ENCODE data around the gene SLA2.

GRCh38 chr20:36677422-36677771, 31.4 kb upstream of the SLA2 start:
- TF ChIP-seq MAX (IDR thresholded peaks at IDR 0.05; ENCODE audit: low read depth) (no peak), MXI1 (IDR thresholded peaks at IDR 0.05; ENCODE audit: low read depth, low read length) (no peak), EZH2phosphoT487 (IDR thresholded peaks at IDR 0.05; ENCODE audit: borderline replicate concordance, low read depth) (no peak), CTCF (IDR thresholded peaks at IDR 0.05) (no peak), USF2 (IDR thresholded peaks at IDR 0.05; ENCODE audit: borderline replicate concordance, low read depth, low read length) (no peak), POLR2AphosphoS5 (IDR thresholded peaks at IDR 0.05; ENCODE audit: low read depth, low read length) (no peak), REST (IDR thresholded peaks at IDR 0.05; ENCODE audit: low read depth, low read length) (no peak)
